Pancreas (tissue), 10 donors: Measurements from ENCODE around the gene SLC24A4. TPM values are rescaled to one million over a fixed set of nuclear protein-coding genes. Genes with fewer than 3 reads are reported as not detected.
A peak's percentile ranks its signal among the peaks of the same experiment; 100 is the strongest.

ENCODE experiments used
- ATAC-seq, 4 donors: fragments of 200-7000 bp; cut with Tn5 transposase; one replicate each; pipeline versions ENCODE4 v1.8.0 to v1.9.1; 2020; ENCODE audit warnings: mild to moderate bottlenecking in 4 of 4, moderate library complexity in 4 of 4
- DNase-seq, 6 donors: peaks; one replicate each; pipeline ENCODE4 v3.0.0-alpha.2; 2020
- FAIRE-seq: peaks from 2 replicates; lab custom pipeline; 2012; peaks lifted over from hg19 to GRCh38; lab: Jason Lieb, UNC
- H3K27ac ChIP-seq, 4 donors: fragments of 200-600 bp; sonication (generic); 1 replicate in 3 of 4; 2 replicates in 1 of 4; pipeline versions ENCODE4 v1.5.0 to v1.8.0; 2020
- H3K27me3 ChIP-seq, 4 donors: fragments of 200-600 bp; one replicate each; pipeline ENCODE4 v1.8.0; 2021
- H3K36me3 ChIP-seq, 3 donors: fragments of 200-600 bp; sonication (generic) in 1 of 3; one replicate each; pipeline versions ENCODE4 v1.5.0 to v1.8.0; 2020 to 2021
- H3K4me1 ChIP-seq, 3 donors: fragments of 200-600 bp; one replicate each; pipeline ENCODE4 v1.8.0; 2021
- H3K4me3 ChIP-seq, 4 donors: fragments of 200-600 bp; sonication (generic) in 2 of 4; one replicate each; pipeline versions ENCODE4 v1.5.0 to v1.8.0; 2020 to 2021
- H3K9me3 ChIP-seq, 4 donors: fragments of 200-600 bp; one replicate each; pipeline ENCODE4 v1.8.0; 2021
- WGBS, 2 donors: extraction: QIAGEN DNeasy Blood & Tissue Kit; methylation state at CpG; one replicate each; pipeline ENCODE4 v1.1.7; 2013; 5-methylcytosine and 5-hydroxymethylcytosine counted together
- intact Hi-C, 3 donors: fragments of 100-400 bp; cut with DNase I; formaldehyde crosslinking; loops; one replicate each; pipeline versions ENCODE4 v1.11.1 to v1.14.2; 2022
- polyA plus RNA-seq, 2 donors: library from polyadenylated mRNA; stranded (reverse); fragments of 200-250 nt; gene quantifications; one replicate each; pipeline ENCODE4 v1.2.3, GENCODE V29; 2013
- total RNA-seq, 6 donors: library from RNA; stranded (reverse); fragmentation: NEBNext Ultra II Directional in 4 of 6; extraction: Animal tissue kit (Norgen Biotek cat#: 25700) in 4 of 6; gene quantifications; one replicate each; pipeline versions ENCODE4 v1.2.1 to v1.2.4, GENCODE V29; 2021 to 2023
- TF ChIP-seq, protein P1 (sequence below), 4 donors: fragments of 200-600 bp; sonication (generic) in 3 of 4; IDR thresholded peaks; one replicate each; pipeline versions ENCODE4 v1.5.0 to v1.8.0; 2021; ENCODE audit warnings: antibody characterized with exemption in 4 of 4
- donor health status: healthy with polysubstance abuse.
- donor health status: DM: no; HTN: no; CAD: no; lungs with moderate emphysema.
- donor health status: DM: no; HTN: no; CAD: no.
- donor health status: control.
- donor health status: control.
- donor health status: Bipolar disorder and iron deficiency.
- donor health status: DM: yes; HTN: yes; CAD: no.
- donor health status: DM: no; HTN: no; CAD: no.
- donor health status: DM: no; HTN: no; CAD: no.
- donor health status: DM: yes; HTN: yes; CAD: no.

SLC24A4 gene
- total and polyA plus RNA-seq, 8 donors = 0.04 to 0.14 (median 0.07) TPM

GRCh38 chr14:92525322-92526095 is 202.5 kb downstream of the SLC24A4 start:
- H3K4me3 ChIP-seq = no peak overlapping the region
- TF ChIP-seq, protein P1, sequence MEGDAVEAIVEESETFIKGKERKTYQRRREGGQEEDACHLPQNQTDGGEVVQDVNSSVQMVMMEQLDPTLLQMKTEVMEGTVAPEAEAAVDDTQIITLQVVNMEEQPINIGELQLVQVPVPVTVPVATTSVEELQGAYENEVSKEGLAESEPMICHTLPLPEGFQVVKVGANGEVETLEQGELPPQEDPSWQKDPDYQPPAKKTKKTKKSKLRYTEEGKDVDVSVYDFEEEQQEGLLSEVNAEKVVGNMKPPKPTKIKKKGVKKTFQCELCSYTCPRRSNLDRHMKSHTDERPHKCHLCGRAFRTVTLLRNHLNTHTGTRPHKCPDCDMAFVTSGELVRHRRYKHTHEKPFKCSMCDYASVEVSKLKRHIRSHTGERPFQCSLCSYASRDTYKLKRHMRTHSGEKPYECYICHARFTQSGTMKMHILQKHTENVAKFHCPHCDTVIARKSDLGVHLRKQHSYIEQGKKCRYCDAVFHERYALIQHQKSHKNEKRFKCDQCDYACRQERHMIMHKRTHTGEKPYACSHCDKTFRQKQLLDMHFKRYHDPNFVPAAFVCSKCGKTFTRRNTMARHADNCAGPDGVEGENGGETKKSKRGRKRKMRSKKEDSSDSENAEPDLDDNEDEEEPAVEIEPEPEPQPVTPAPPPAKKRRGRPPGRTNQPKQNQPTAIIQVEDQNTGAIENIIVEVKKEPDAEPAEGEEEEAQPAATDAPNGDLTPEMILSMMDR (IDR thresholded peaks at IDR 0.05) = no peak
- FAIRE-seq (no peak), ATAC-seq (peak in 1 of 4 donors; percentile 19), DNase-seq (no peak)
- no peaks in the 10 kb centered on the region for H3K9me3 ChIP-seq
- WGBS, 2 donors = 69 to 80% methylated on average over 12 of the region's 12 CpGs
- intact Hi-C loops = no loop called here
- no peaks in the 10 kb centered on the region for H3K27me3 ChIP-seq
- no peaks in the 10 kb centered on the region for H3K36me3 ChIP-seq
- no peaks in the 10 kb centered on the region for H3K4me1 ChIP-seq
- no peak overlapping the region for H3K27ac ChIP-seq

GRCh38 chr14:92527721-92528120 is 204.8 kb downstream of the SLC24A4 start:
- FAIRE-seq = no peak
- no peaks in the 10 kb centered on the region for H3K4me1 ChIP-seq

GRCh38 chr14:92528486-92529100 is 205.6 kb downstream of the SLC24A4 start:
- FAIRE-seq (no peak), DNase-seq (no peak), ATAC-seq (no peak)
- TF ChIP-seq, protein P1 (IDR thresholded peaks at IDR 0.05) = no peak
- WGBS, 2 donors = 74 to 86% methylated on average over 14 of the region's 14 CpGs
- no peaks in the 10 kb centered on the region for H3K36me3 ChIP-seq
- intact Hi-C loops = no loop called here
- no peaks in the 10 kb centered on the region for H3K9me3 ChIP-seq
- no peaks in the 10 kb centered on the region for H3K4me1 ChIP-seq
- no peaks in the 10 kb centered on the region for H3K27me3 ChIP-seq
- no peak overlapping the region for H3K4me3 ChIP-seq
- H3K27ac ChIP-seq = no peak overlapping the region

More at GRCh38 chr14:92527721-92528120, 204.8 kb downstream of the SLC24A4 start:
- Histone ChIP-seq H3K4me3 (no peak overlapping the region), H3K27me3 (no peaks in the 10 kb centered on the region), H3K27ac (no peak overlapping the region), H3K9me3 (no peaks in the 10 kb centered on the region), H3K36me3 (no peaks in the 10 kb centered on the region)
- TF ChIP-seq, protein P1 (IDR thresholded peaks at IDR 0.05) = no peak
- DNase-seq (no peak), ATAC-seq (no peak)
- intact Hi-C loops = no loop called here
- 71% methylated on average over 14 of the region's 14 CpGs for WGBS, 2 donors

GRCh38 chr14:92529903-92530302 is 206.9 kb downstream of the SLC24A4 start:
- DNase-seq (no peak), ATAC-seq (no peak), FAIRE-seq (no peak)
- H3K4me1 ChIP-seq = no peaks in the 10 kb centered on the region
- no peaks in the 10 kb centered on the region for H3K36me3 ChIP-seq
- H3K27me3 ChIP-seq = no peaks in the 10 kb centered on the region
- intact Hi-C loops = no loop called here
- TF ChIP-seq, protein P1 (IDR thresholded peaks at IDR 0.05) = no peak
- no peaks in the 10 kb centered on the region for H3K9me3 ChIP-seq
- H3K27ac ChIP-seq = no peak overlapping the region
- WGBS, 2 donors = 46 to 60% methylated on average over 4 of the region's 4 CpGs
- H3K4me3 ChIP-seq = no peak overlapping the region
